Brain microvascular endothelial cell (primary cell): Measurements from ENCODE around the gene BDP1.
"Not testable (repeated sequence)": the region's sequence is repeated elsewhere in the genome, so short reads cannot be mapped to it uniquely, and the experiment has no call there.

Experiments
- DNase-seq: peaks from one replicate; pipeline ENCODE4 v3.0.0-alpha.2; 2020
- H3K27ac ChIP-seq: fragments of 250-450 bp; sonication (Bioruptor Pico); 2 replicates; pipeline ENCODE4 v1.5.1; 2020; ENCODE audit warnings: mild to moderate bottlenecking, moderate library complexity
- H3K27me3 ChIP-seq: fragments of 250-450 bp; sonication (Bioruptor Pico); replicated peaks from 2 replicates; pipeline ENCODE4 v1.5.1; 2020; ENCODE audit warnings: mild to moderate bottlenecking
- H3K36me3 ChIP-seq: fragments of 250-450 bp; sonication (Bioruptor Pico); replicated peaks from 2 replicates; pipeline ENCODE4 v1.5.1; 2020; ENCODE audit warnings: mild to moderate bottlenecking
- H3K4me3 ChIP-seq: 2 replicates; pipeline ENCODE4 v1.5.1; 2011; ENCODE audit warnings: low read depth, mild to moderate bottlenecking, control low read depth, low read length, moderate library complexity
- CTCF ChIP-seq: IDR thresholded peaks from 2 replicates; pipeline ENCODE4 v1.5.1; 2011; ENCODE audit warnings: low read depth, mild to moderate bottlenecking, moderate library complexity, low read length, control low read depth, inconsistent platforms; ENCODE audit errors: missing control alignments
- in situ Hi-C: cut with HindIII; loops from 2 replicates; pipeline ENCODE4 v1.10.0; 2017; ENCODE audit warnings: low sequenced_read_pairs, low pct_ligation_motif_present

Gene BDP1

GRCh38 chr5:71446540-71447216, 8.8 kb upstream of the BDP1 start:
- H3K4me3 ChIP-seq, H3K27ac ChIP-seq, DNase-seq, in situ Hi-C loops, H3K27me3 ChIP-seq, H3K36me3 ChIP-seq: not testable (repeated sequence)

GRCh38 chr5:71447218-71447808, 8.1 kb upstream of the BDP1 start:
- in situ Hi-C loops, H3K27me3 ChIP-seq, H3K4me3 ChIP-seq, H3K36me3 ChIP-seq, H3K27ac ChIP-seq: not testable (repeated sequence)
- peak; percentile 54 for DNase-seq
- TF ChIP-seq CTCF = peak; percentile 53

GRCh38 chr5:71452876-71453275, 2.6 kb upstream of the BDP1 start:
- DNase-seq = no peak
- in situ Hi-C loops = no loop called here
- H3K4me3 ChIP-seq = no peak overlapping the region
- H3K27ac ChIP-seq = no peak overlapping the region
- peaks cover 3% of the 10 kb centered on the region for H3K27me3 ChIP-seq
- H3K36me3 ChIP-seq = no peaks in the 10 kb centered on the region
- TF ChIP-seq CTCF = no peak

- Histone ChIP-seq H3K27ac (peak overlapping the region; percentile 89), H3K27me3 (peaks cover 3% of the 10 kb centered on the region), H3K36me3 (peaks cover 12% of the 10 kb centered on the region), H3K4me3 (peak overlapping the region; percentile 95)
- DNase-seq = no peak
- no peak for TF ChIP-seq CTCF
- in situ Hi-C loops = no loop called here
Observed at GRCh38 chr5:71454913-71455312, 538 bp upstream of the BDP1 start.

GRCh38 chr5:71456362-71456743, 902 bp downstream of the BDP1 start:
- no peak for DNase-seq

GRCh38 chr5:71457106-71457505, 1.7 kb downstream of the BDP1 start:
- peaks cover 24% of the 10 kb centered on the region for H3K36me3 ChIP-seq
- in situ Hi-C loops = no loop called here
- H3K27ac ChIP-seq = no peak overlapping the region
- no peak for DNase-seq
- no peaks in the 10 kb centered on the region for H3K27me3 ChIP-seq
- TF ChIP-seq CTCF = no peak
- H3K4me3 ChIP-seq = peak overlapping the region; percentile 95

More at GRCh38 chr5:71456362-71456743, 902 bp downstream of the BDP1 start:
- Histone ChIP-seq H3K27ac (no peak overlapping the region), H3K36me3 (peaks cover 19% of the 10 kb centered on the region), H3K4me3 (peak overlapping the region; percentile 95), H3K27me3 (no peaks in the 10 kb centered on the region)
- in situ Hi-C loops = no loop called here
- TF ChIP-seq CTCF = no peak
